Astrocyte of the spinal cord (primary cell): ENCODE measurements around the gene SEC24A.

Experiments
- DNase-seq: peaks from one replicate; pipeline ENCODE4 v3.0.0; 2011; ENCODE audit warnings: low read depth, low spot score
- H3K4me3 ChIP-seq: 2 replicates; pipeline ENCODE4 v1.5.1; 2011; ENCODE audit warnings: low read depth, mild to moderate bottlenecking, low read length, moderate library complexity
- in situ Hi-C: cut with HindIII; loops from 2 replicates; pipeline ENCODE4 v1.10.0; 2017; ENCODE audit warnings: low sequenced_read_pairs
- TF ChIP-seq, protein P1 (sequence below): IDR thresholded peaks from 2 replicates; pipeline ENCODE4 v1.5.1; 2012; ENCODE audit warnings: low read depth, mild to moderate bottlenecking, low read length, inconsistent platforms

SEC24A gene

GRCh38 chr5:134724872-134725271 lies 76.3 kb downstream of the SEC24A start:
- in situ Hi-C loops, result no loop called here
- TF ChIP-seq, protein P1, sequence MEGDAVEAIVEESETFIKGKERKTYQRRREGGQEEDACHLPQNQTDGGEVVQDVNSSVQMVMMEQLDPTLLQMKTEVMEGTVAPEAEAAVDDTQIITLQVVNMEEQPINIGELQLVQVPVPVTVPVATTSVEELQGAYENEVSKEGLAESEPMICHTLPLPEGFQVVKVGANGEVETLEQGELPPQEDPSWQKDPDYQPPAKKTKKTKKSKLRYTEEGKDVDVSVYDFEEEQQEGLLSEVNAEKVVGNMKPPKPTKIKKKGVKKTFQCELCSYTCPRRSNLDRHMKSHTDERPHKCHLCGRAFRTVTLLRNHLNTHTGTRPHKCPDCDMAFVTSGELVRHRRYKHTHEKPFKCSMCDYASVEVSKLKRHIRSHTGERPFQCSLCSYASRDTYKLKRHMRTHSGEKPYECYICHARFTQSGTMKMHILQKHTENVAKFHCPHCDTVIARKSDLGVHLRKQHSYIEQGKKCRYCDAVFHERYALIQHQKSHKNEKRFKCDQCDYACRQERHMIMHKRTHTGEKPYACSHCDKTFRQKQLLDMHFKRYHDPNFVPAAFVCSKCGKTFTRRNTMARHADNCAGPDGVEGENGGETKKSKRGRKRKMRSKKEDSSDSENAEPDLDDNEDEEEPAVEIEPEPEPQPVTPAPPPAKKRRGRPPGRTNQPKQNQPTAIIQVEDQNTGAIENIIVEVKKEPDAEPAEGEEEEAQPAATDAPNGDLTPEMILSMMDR, result no peak
- DNase-seq, result no peak

GRCh38 chr5:134732819-134733218 lies 84.2 kb downstream of the SEC24A start:
- no peak overlapping the region for H3K4me3 ChIP-seq
- in situ Hi-C loops, result no loop called here
- TF ChIP-seq, protein P1, result no peak
- DNase-seq, result no peak

More at GRCh38 chr5:134724872-134725271, 76.3 kb downstream of the SEC24A start:
- no peak overlapping the region for H3K4me3 ChIP-seq

DNA sequence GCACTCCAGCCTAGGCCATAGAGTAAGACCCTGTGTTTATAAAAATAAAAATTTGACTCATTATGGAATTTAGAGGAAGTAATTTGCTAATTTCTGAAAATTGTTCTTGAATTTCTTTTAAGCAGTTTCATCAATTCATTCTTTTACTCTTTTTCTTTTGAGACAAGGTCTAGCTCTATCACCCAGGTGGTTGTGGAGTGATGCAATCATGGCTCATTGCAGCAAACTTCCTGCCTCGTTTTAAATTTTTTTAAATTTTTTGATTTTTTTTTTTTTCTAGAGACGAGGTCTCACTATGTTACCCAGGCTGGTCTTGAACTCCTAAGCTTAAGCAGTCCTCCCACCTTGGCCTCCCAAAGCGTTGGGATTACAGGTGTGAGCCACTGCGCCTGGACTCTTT lies 86.7 kb downstream of the SEC24A start:
- no peak overlapping the region for H3K4me3 ChIP-seq
- no peak for DNase-seq
- TF ChIP-seq, protein P1, result no peak
- in situ Hi-C loops, result no loop called here

DNA sequence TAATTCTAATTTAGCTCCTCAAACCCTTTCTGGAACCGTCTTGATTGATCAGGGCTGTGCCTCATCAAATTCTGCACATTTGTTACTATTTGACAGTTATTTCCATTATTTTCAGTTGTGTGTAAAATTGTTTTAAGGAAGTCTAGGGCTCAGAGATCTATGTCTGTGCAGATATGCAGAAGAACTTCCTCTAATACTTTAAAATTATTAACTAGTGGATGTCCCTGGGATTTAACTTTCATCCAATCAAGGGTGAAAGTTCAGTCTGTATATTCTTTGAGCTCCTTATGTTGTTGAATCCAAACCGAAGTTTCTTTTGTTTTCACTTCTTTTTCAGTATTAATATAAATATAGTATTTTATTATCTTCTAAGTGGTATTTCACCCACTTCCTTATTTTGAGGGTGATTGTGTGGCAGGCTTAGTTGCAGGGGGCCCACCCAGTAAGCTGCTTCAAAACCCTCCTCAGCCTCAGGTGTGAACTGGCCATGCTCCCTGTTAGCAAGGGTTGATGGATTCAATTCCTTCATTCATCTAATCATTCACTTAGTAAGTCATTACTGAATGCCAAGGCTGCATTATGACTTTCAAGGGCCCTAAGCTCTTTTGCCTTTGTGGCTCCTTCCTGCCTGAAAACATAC lies 87.7 kb downstream of the SEC24A start:
- H3K4me3 ChIP-seq, result no peak overlapping the region
- in situ Hi-C loops, result no loop called here
- TF ChIP-seq, protein P1, result no peak
- no peak for DNase-seq

GRCh38 chr5:134738133-134738962 lies 89.8 kb downstream of the SEC24A start, which contains the start of gene CAMLG:
CAMLG (plus strand) TSS chr5:134738548; CDS start chr5:134738621, 73 bp downstream.
- TF ChIP-seq, protein P1, result peak; percentile 57
- DNase-seq, result peak; percentile 98
- in situ Hi-C loops, result no loop called here
- H3K4me3 ChIP-seq, result peak within 1 kb of the TSS; percentile 94

- in situ Hi-C loops, result no loop called here
- peak overlapping the region; percentile 94 for H3K4me3 ChIP-seq
- TF ChIP-seq, protein P1, result peak; percentile 8
- DNase-seq, result peak; percentile 37
Measured at GRCh38 chr5:134738963-134739661, 90.5 kb downstream of the SEC24A start.
